Neural cell (in vitro differentiated cells): ENCODE results near the gene HOXD8. TPM values are rescaled to one million over a fixed set of nuclear protein-coding genes. Genes with fewer than 3 reads are reported as not detected.

ENCODE experiments used
- H2AFZ ChIP-seq: fragments of 200-600, 300-800 bp; sonication (generic), shearing (Covaris generic); 2 replicates; pipeline ENCODE4 v1.6.0; 2014; ENCODE audit warnings: low read depth, mild to moderate bottlenecking, antibody characterized with exemption, low read length, moderate library complexity
- H3F3A ChIP-seq: fragments of 200-600 bp; shearing (Covaris generic); 2 replicates; pipeline ENCODE4 v1.6.1; 2016; ENCODE audit warnings: mild to moderate bottlenecking, moderate library complexity, mixed read lengths, antibody characterized with exemption, low read length; ENCODE audit not compliant: insufficient read depth, poor library complexity, severe bottlenecking
- H3K27ac ChIP-seq: fragments of 200-600, 300-800 bp; sonication (generic), shearing (Covaris generic); 2 replicates; pipeline ENCODE4 v1.5.1; 2014; ENCODE audit warnings: mild to moderate bottlenecking, low read length, moderate library complexity
- H3K27me3 ChIP-seq: fragments of 300-800, 200-600 bp; sonication (generic), shearing (Covaris generic); 2 replicates; pipeline ENCODE4 v1.6.0; 2014; ENCODE audit warnings: mild to moderate bottlenecking, low read depth, low read length, moderate library complexity; ENCODE audit not compliant: insufficient read depth
- H3K36me3 ChIP-seq: fragments of 300-800, 200-600 bp; sonication (generic), shearing (Covaris generic); 2 replicates; pipeline ENCODE4 v1.5.1; 2014; ENCODE audit warnings: mild to moderate bottlenecking, antibody characterized with exemption, low read length, moderate library complexity; ENCODE audit not compliant: insufficient read depth
- H3K4me2 ChIP-seq: fragments of 300-800, 200-600 bp; sonication (generic), shearing (Covaris generic); 2 replicates; pipeline ENCODE4 v1.6.0; 2014; ENCODE audit warnings: mild to moderate bottlenecking, low read length
- H3K4me3 ChIP-seq: fragments of 300-800, 200-600 bp; sonication (generic), shearing (Covaris generic); 2 replicates; pipeline ENCODE4 v1.5.1; 2014; ENCODE audit warnings: mild to moderate bottlenecking, low read length, moderate library complexity
- H3K79me2 ChIP-seq: fragments of 200-600 bp; shearing (Covaris generic); replicated peaks from 2 replicates; pipeline ENCODE4 v1.6.0; 2014; ENCODE audit warnings: mild to moderate bottlenecking, low read length, moderate library complexity; ENCODE audit not compliant: insufficient read depth
- H3K9ac ChIP-seq: fragments of 300-800, 200-600 bp; sonication (generic), shearing (Covaris generic); 2 replicates; pipeline ENCODE4 v1.6.1; 2016; ENCODE audit warnings: mild to moderate bottlenecking, low read length, mixed read lengths
- H3K9me2 ChIP-seq: fragments of 200-600 bp; shearing (Covaris generic); 2 replicates; pipeline ENCODE4 v1.6.1; 2016; ENCODE audit warnings: mild to moderate bottlenecking, low read length, mixed read lengths; ENCODE audit not compliant: insufficient read depth
- H3K9me3 ChIP-seq: fragments of 200-600, 300-800 bp; sonication (generic), shearing (Covaris generic); 2 replicates; pipeline ENCODE4 v1.6.1; 2016; ENCODE audit warnings: mild to moderate bottlenecking, mixed run types, low read length, moderate library complexity, mixed read lengths
- H4K20me1 ChIP-seq: fragments of 200-600 bp; shearing (Covaris generic); 2 replicates; pipeline ENCODE4 v1.6.1; 2016; ENCODE audit warnings: mild to moderate bottlenecking, mixed run types; ENCODE audit not compliant: insufficient read depth
- CTCF ChIP-seq: fragments of 450-650 bp; IDR thresholded peaks from 2 replicates; pipeline ENCODE4 v1.5.1; 2014; ENCODE audit warnings: antibody characterized with exemption, mild to moderate bottlenecking, moderate library complexity; ENCODE audit not compliant: poor library complexity, severe bottlenecking
- EP300 ChIP-seq: fragments of 450-650 bp; conservative IDR thresholded peaks from 2 replicates; pipeline ENCODE4 v1.6.1; 2014; ENCODE audit warnings: antibody characterized with exemption, mild to moderate bottlenecking, moderate library complexity; ENCODE audit not compliant: poor library complexity, severe bottlenecking
- EZH2 ChIP-seq: fragments of 200-600, 300-800 bp; shearing (Covaris generic), sonication (generic); IDR thresholded peaks from 2 replicates; pipeline ENCODE4 v1.6.1; 2014; ENCODE audit warnings: antibody characterized with exemption, low read length, borderline replicate concordance, mild to moderate bottlenecking; ENCODE audit not compliant: insufficient read depth, poor library complexity, severe bottlenecking
- MXI1 ChIP-seq: fragments of 450-650 bp; conservative IDR thresholded peaks from 2 replicates; pipeline ENCODE4 v1.6.1; 2014; ENCODE audit warnings: antibody characterized with exemption, mild to moderate bottlenecking; ENCODE audit not compliant: poor library complexity, severe bottlenecking
- POLR2AphosphoS5 ChIP-seq: IDR thresholded peaks from 2 replicates; pipeline ENCODE4 v1.6.1; 2012
- RAD21 ChIP-seq: fragments of 450-650 bp; conservative IDR thresholded peaks from 2 replicates; pipeline ENCODE4 v1.6.1; 2014; ENCODE audit warnings: antibody characterized with exemption, mild to moderate bottlenecking, moderate library complexity
- REST ChIP-seq: IDR thresholded peaks from 2 replicates; pipeline ENCODE4 v1.6.1; 2012; ENCODE audit warnings: borderline replicate concordance
- SMC3 ChIP-seq: fragments of 450-650 bp; conservative IDR thresholded peaks from 2 replicates; pipeline ENCODE4 v1.6.1; 2014; ENCODE audit warnings: antibody characterized with exemption, mild to moderate bottlenecking, moderate library complexity; ENCODE audit not compliant: poor library complexity
- TAF1 ChIP-seq: IDR thresholded peaks from 2 replicates; pipeline ENCODE4 v1.6.1; 2012; ENCODE audit warnings: low read depth
- polyA plus RNA-seq: library from polyadenylated mRNA; depleted of rRNA; stranded (reverse); fragments of >200 nt; gene quantifications from 2 replicates; pipeline ENCODE4 v1.2.3, GENCODE V29; 2014

The HOXD8 gene
- polyA plus RNA-seq, 1 donor from 2014 or later, result not detected

GRCh38 chr2:176164611-176165369 is 35.3 kb downstream of the HOXD8 start:
- H3K9me3 ChIP-seq, result peaks cover 23% of the 10 kb centered on the region
- H3K9ac ChIP-seq, result no peak overlapping the region
- no peaks in the 10 kb centered on the region for H3K79me2 ChIP-seq
- no peaks in the 10 kb centered on the region for H4K20me1 ChIP-seq
- H3K36me3 ChIP-seq, result no peaks in the 10 kb centered on the region
- no peak overlapping the region for H3K27ac ChIP-seq
- no peak overlapping the region for H2AFZ ChIP-seq
- no peaks in the 10 kb centered on the region for H3K9me2 ChIP-seq
- H3K4me3 ChIP-seq, result peak overlapping the region; percentile 44
- TF ChIP-seq EZH2 (peak; percentile 82), RAD21 (no peak)
- H3F3A ChIP-seq, result no peaks in the 10 kb centered on the region
- H3K27me3 ChIP-seq, result peaks cover 100% of the 10 kb centered on the region
- no peak overlapping the region for H3K4me2 ChIP-seq

GRCh38 chr2:176165370-176166050 is 36.0 kb downstream of the HOXD8 start:
- no peaks in the 10 kb centered on the region for H3K79me2 ChIP-seq
- H3K9me2 ChIP-seq, result no peaks in the 10 kb centered on the region
- no peak overlapping the region for H3K9ac ChIP-seq
- no peaks in the 10 kb centered on the region for H4K20me1 ChIP-seq
- no peak overlapping the region for H3K4me2 ChIP-seq
- peaks cover 100% of the 10 kb centered on the region for H3K27me3 ChIP-seq
- H3K9me3 ChIP-seq, result peaks cover 23% of the 10 kb centered on the region
- no peaks in the 10 kb centered on the region for H3K36me3 ChIP-seq
- H3F3A ChIP-seq, result no peaks in the 10 kb centered on the region
- H3K27ac ChIP-seq, result no peak overlapping the region
- no peak overlapping the region for H2AFZ ChIP-seq
- peak overlapping the region; percentile 44 for H3K4me3 ChIP-seq
- TF ChIP-seq TAF1, result no peak
- TF ChIP-seq CTCF, result no peak
- TF ChIP-seq REST, result no peak
- TF ChIP-seq POLR2AphosphoS5, result no peak
- peak; percentile 21 for TF ChIP-seq EZH2

- no peak overlapping the region for H3K9ac ChIP-seq
- H3K27me3 ChIP-seq, result peaks cover 100% of the 10 kb centered on the region
- H3K79me2 ChIP-seq, result no peaks in the 10 kb centered on the region
- H3K4me3 ChIP-seq, result no peak overlapping the region
- no peaks in the 10 kb centered on the region for H3F3A ChIP-seq
- TF ChIP-seq MXI1, result no peak
- no peak for TF ChIP-seq RAD21
- TF ChIP-seq EZH2, result no peak
- TF ChIP-seq POLR2AphosphoS5, result no peak
- no peak for TF ChIP-seq REST
- no peak for TF ChIP-seq EP300
- TF ChIP-seq TAF1, result no peak
- no peak for TF ChIP-seq SMC3
- TF ChIP-seq CTCF, result no peak
- no peaks in the 10 kb centered on the region for H3K9me2 ChIP-seq
- H3K4me2 ChIP-seq, result no peak overlapping the region
- H3K27ac ChIP-seq, result no peak overlapping the region
- no peaks in the 10 kb centered on the region for H3K36me3 ChIP-seq
- peaks cover 18% of the 10 kb centered on the region for H3K9me3 ChIP-seq
- H2AFZ ChIP-seq, result no peak overlapping the region
- H4K20me1 ChIP-seq, result no peaks in the 10 kb centered on the region
These were observed 36.8 kb downstream of the HOXD8 start for GRCh38 chr2:176166272-176166671.
